PFSK-1 (cell line): ENCODE data around the gene RPRD1B.

ENCODE experiments used
- FOXP2 ChIP-seq: optimal IDR thresholded peaks from 2 replicates; pipeline ENCODE3; 2011; ENCODE audit warnings: borderline replicate concordance, control low read depth, inconsistent platforms; ENCODE audit not compliant: insufficient read depth; ENCODE audit errors: extremely low read length, extremely low read depth
- POLR2AphosphoS5 ChIP-seq: IDR thresholded peaks from 2 replicates; pipeline ENCODE4 v1.6.1; 2012; ENCODE audit warnings: low read depth, mild to moderate bottlenecking, control low read depth, low read length, moderate library complexity
- REST ChIP-seq, 2 experiments: IDR thresholded peaks; 2 replicates each; pipeline versions ENCODE4 v1.6.1 to v1.8.0; 2011 to 2012; ENCODE audit warnings: low read depth in 2 of 2, low read length in 2 of 2, control low read depth in 1 of 2, inconsistent platforms in 1 of 2, mild to moderate bottlenecking in 1 of 2, moderate library complexity in 1 of 2; ENCODE audit not compliant: insufficient read depth in 1 of 2
- SIN3A ChIP-seq: IDR thresholded peaks from 2 replicates; pipeline ENCODE4 v1.6.1; 2012; ENCODE audit warnings: mild to moderate bottlenecking, low read length, moderate library complexity, borderline replicate concordance; ENCODE audit not compliant: insufficient read depth
- TAF1 ChIP-seq: IDR thresholded peaks from 2 replicates; pipeline ENCODE4 v1.6.1; 2012; ENCODE audit warnings: low read length, control low read depth, borderline replicate concordance; ENCODE audit not compliant: insufficient read depth

Gene RPRD1B

GRCh38 chr20:37995856-37996605 lies 37.5 kb upstream of the RPRD1B start:
- TF ChIP-seq SIN3A = no peak
- no peak for TF ChIP-seq TAF1
- TF ChIP-seq POLR2AphosphoS5 = no peak
- no peak for TF ChIP-seq FOXP2
- no peak for TF ChIP-seq REST (IDR thresholded peaks at IDR 0.05; ENCODE audit: insufficient read depth in 1 of 2, low read depth in 2 of 2, low read length in 2 of 2)

- no peak for TF ChIP-seq SIN3A
- TF ChIP-seq FOXP2 = no peak
- TF ChIP-seq TAF1 = no peak
- TF ChIP-seq REST (IDR thresholded peaks at IDR 0.05; ENCODE audit: insufficient read depth in 1 of 2, low read depth in 2 of 2, low read length in 2 of 2) = no peak
- TF ChIP-seq POLR2AphosphoS5 = no peak
Measured at GRCh38 chr20:37997516-37997915, 36.0 kb upstream of the RPRD1B start.

GRCh38 chr20:37999526-38000263 lies 33.9 kb upstream of the RPRD1B start:
- TF ChIP-seq FOXP2 (no peak), TAF1 (no peak), POLR2AphosphoS5 (no peak), SIN3A (no peak), REST (IDR thresholded peaks at IDR 0.05; ENCODE audit: insufficient read depth in 1 of 2, low read depth in 2 of 2, low read length in 2 of 2) (no peak)

- TF ChIP-seq SIN3A (no peak), FOXP2 (no peak), REST (IDR thresholded peaks at IDR 0.05; ENCODE audit: insufficient read depth in 1 of 2, low read depth in 2 of 2, low read length in 2 of 2) (no peak), POLR2AphosphoS5 (no peak), TAF1 (no peak)
Measured at GRCh38 chr20:38000293-38000692, 33.3 kb upstream of the RPRD1B start.
